T-helper 17 cell (primary cell): Measurements from ENCODE around the gene C14orf132. TPM values are rescaled to one million over a fixed set of nuclear protein-coding genes. Genes with fewer than 3 reads are reported as not detected.

ENCODE experiments used
- ATAC-seq: fragments of 150-1000 bp; cut with Tn5 transposase; 2 replicates; pipeline ENCODE4 v1.10.0; 2021; ENCODE audit warnings: mild to moderate bottlenecking, moderate library complexity
- DNase-seq, 3 donors: peaks; one replicate each; pipeline versions ENCODE4 v3.0.0 to v3.0.0-alpha.2; 2020 to 2021
- H3K9me3 ChIP-seq: one replicate; pipeline ENCODE4 v1.7.0; 2013; ENCODE audit warnings: low read length, mild to moderate bottlenecking; ENCODE audit not compliant: control insufficient read depth, poor library complexity, severe bottlenecking
- H3K27ac Mint-ChIP-seq: one replicate; pipeline ENCODE4 v1.8.0; 2022; ENCODE audit warnings: mild to moderate bottlenecking, moderate library complexity, mixed read lengths
- H3K27me3 Mint-ChIP-seq: one replicate; pipeline ENCODE4 v1.8.0; 2022; ENCODE audit warnings: mixed read lengths
- H3K36me3 Mint-ChIP-seq: one replicate; pipeline ENCODE4 v1.8.0; 2022; ENCODE audit warnings: low read depth, mixed read lengths
- H3K4me1 Mint-ChIP-seq: one replicate; pipeline ENCODE4 v1.8.0; 2022; ENCODE audit warnings: mild to moderate bottlenecking, mixed read lengths
- H3K4me3 Mint-ChIP-seq: one replicate; pipeline ENCODE4 v1.8.0; 2022; ENCODE audit warnings: mild to moderate bottlenecking, moderate library complexity, mixed read lengths
- total RNA-seq, 4 donors: library from RNA in 2 of 4; stranded (reverse) in 2 of 4; gene quantifications; one replicate each; pipeline ENCODE4 v1.2.3 and lab custom pipeline; 2022 to 2026

Gene C14orf132
- total RNA-seq, 2 donors from 2014 or later: 1.7 to 2.8 TPM

DNA sequence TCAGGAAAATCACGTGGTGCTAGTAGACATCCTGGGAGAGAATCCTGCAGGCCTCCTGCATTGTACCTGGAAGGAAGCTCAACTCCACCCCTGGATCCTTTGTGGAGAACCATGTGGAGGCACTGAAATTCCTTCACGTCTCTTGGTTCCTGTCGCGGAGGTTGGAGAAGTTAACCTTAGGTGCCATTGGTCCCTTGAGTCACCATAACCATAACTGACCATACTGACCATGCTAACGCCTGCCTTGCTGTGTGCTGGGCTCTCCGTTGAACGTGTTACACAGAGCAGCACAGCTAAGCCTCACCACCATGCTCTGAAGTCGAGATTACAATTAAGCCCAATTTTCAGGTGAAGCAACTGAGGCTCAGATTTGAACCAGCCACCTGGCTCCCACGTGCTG, 18.6 kb downstream of the C14orf132 start:
- Mint-ChIP-seq H3K4me1 (no peaks in the 10 kb centered on the region), H3K36me3 (peaks cover 6% of the 10 kb centered on the region), H3K27me3 (peaks cover 46% of the 10 kb centered on the region), H3K4me3 (no peak overlapping the region), H3K27ac (no peak overlapping the region)
- H3K9me3 ChIP-seq: no peaks in the 10 kb centered on the region
- ATAC-seq (no peak), DNase-seq (no peak)

DNA sequence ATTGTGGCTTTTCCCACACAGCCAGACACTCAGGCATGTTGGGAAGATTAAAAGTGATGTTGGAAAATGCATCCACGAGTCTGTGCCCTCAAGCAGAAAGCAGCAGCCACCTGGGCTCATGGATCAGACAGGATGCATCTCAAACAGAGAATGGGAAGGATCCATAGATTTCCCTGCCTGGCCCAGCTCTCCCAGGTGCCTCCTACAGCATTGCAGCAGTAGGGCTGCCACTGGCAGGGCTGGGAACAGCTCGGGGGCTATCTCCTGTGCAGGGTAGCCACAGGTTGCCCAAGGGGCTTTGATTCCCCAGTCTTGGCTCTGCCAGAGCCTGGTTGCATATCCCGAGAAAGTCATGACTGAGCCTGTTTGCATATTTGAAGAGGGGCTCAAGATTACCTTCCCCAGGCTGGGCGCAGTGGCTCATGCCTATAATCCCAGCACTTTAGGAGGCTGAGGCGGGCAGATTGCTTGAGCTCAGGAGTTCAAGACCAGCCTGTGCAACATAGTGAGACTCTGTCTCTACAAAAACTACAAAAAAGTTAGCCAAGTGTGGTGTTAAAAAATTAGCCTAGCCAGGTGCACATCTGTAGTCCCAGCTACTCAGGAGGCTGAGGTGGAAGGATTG, 19.5 kb downstream of the C14orf132 start:
- Mint-ChIP-seq H3K27ac (no peak overlapping the region), H3K4me3 (no peak overlapping the region), H3K27me3 (peaks cover 50% of the 10 kb centered on the region), H3K36me3 (peaks cover 6% of the 10 kb centered on the region), H3K4me1 (no peaks in the 10 kb centered on the region)
- no peaks in the 10 kb centered on the region for H3K9me3 ChIP-seq
- DNase-seq (no peak), ATAC-seq (no peak)

DNA sequence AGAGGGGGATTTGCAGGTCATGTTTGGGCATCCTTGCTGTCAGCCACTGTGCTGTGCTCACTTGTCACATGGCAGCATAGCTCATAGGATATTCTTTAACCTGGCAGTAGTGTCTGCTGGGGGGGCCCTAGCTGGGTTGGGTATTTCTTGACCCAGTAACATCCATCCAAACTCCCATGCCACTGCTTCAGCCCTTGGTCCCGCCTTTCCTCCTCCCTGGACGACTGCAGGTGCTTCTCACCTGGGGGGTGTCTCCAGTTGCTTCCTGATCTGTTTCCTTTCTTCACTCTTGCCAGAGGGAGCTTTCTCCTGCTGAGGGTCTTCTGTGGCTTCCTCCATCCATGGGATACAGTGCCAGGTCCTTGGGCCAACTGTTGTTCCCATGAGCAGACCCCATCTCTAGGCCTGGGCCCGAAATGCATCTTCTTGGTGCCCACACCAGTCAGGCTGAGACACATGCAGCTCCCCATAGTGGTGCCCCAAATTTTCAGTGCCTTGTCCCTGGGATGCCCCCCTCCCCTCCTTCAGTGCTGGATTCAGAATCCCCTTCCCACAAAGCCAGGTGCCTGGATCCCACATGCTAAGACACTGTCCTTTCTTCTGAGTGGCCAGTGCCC, 20.5 kb downstream of the C14orf132 start:
- Mint-ChIP-seq H3K27me3 (peaks cover 49% of the 10 kb centered on the region), H3K27ac (no peak overlapping the region), H3K4me1 (no peaks in the 10 kb centered on the region), H3K4me3 (no peak overlapping the region), H3K36me3 (peaks cover 6% of the 10 kb centered on the region)
- DNase-seq: no peak
- no peaks in the 10 kb centered on the region for H3K9me3 ChIP-seq
- ATAC-seq: no peak

DNA sequence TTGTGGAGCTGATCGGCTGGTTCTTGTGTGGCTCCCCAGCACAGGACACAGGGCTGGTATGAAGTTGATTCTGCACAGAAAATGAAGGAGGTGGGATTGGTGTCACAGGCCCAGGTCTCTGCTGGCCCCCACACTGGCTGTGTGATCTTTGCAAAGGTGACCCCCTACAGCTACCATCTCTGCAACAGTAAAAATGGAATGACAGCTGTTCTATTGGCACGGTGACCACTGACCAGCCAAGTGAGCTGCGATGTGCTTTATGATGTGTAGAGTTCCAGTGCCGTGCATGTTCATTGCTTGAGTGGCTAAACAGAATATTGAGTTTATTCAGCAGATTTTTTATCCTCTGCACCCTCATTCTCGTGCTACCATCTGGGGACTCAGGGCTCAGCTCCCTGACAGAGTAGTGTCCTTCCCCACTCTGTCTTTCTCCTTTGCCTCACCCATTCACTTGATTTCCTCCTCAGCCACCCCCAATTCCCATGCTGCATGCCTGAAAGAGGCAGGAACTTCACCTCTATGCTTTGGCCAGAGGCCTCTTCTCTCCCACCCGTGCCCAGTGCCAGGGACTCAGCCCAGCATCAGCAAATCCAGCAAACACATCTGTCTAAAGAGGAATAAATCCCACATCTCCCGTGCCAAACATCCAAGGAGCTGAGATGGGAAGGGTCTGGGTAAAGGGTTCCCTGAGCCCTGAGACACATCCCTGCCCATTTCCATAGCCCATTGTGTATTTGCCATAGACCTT, 21.2 kb downstream of the C14orf132 start:
- no peaks in the 10 kb centered on the region for H3K9me3 ChIP-seq
- H3K27ac Mint-ChIP-seq: no peak overlapping the region
- DNase-seq: no peak
- no peak overlapping the region for H3K4me3 Mint-ChIP-seq
- no peaks in the 10 kb centered on the region for H3K4me1 Mint-ChIP-seq
- H3K36me3 Mint-ChIP-seq: peaks cover 6% of the 10 kb centered on the region
- ATAC-seq: no peak
- H3K27me3 Mint-ChIP-seq: peaks cover 48% of the 10 kb centered on the region

DNA sequence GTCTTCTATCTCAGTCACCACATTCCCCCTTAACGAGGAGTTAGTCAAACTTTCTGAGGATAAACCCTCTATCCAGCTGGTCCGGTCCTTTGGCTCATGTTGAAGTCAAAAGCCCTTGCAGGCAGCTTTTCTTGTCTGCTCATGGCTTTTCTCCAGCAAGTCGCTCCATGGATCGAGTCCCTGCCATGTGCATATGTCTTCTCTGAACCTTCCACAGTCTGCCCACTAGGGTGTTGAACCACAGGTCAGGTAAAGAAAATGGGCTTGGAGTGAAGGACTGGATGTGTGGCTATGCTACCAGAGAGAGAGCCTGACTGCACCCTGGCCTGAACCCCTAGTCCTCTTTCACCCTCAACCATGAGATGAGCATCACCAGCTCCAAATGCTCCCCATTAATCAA, 22.8 kb downstream of the C14orf132 start:
- Mint-ChIP-seq H3K4me3 (no peak overlapping the region), H3K36me3 (peaks cover 6% of the 10 kb centered on the region), H3K4me1 (no peaks in the 10 kb centered on the region), H3K27me3 (peaks cover 46% of the 10 kb centered on the region), H3K27ac (no peak overlapping the region)
- ATAC-seq: no peak
- no peak for DNase-seq
- H3K9me3 ChIP-seq: no peaks in the 10 kb centered on the region

DNA sequence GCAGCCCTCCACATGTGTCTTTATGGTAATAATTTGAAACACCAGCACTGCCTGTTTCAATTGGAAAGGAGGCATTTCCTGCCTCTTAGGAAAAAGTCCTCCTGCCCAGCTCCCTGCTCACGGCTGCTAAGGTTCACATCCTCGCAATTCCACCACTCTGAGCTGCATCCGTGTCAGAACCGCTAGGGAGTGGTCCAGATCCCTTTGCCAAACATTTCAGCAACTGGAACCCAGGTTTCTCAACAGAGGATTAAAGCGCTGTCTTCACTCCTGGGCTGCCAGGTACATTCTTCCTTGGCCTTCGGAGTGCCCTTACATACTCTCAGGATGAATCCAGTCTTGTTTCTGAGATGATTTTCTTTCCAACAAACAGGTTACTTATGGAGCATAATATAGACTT, 23.3 kb downstream of the C14orf132 start:
- no peaks in the 10 kb centered on the region for H3K9me3 ChIP-seq

DNA sequence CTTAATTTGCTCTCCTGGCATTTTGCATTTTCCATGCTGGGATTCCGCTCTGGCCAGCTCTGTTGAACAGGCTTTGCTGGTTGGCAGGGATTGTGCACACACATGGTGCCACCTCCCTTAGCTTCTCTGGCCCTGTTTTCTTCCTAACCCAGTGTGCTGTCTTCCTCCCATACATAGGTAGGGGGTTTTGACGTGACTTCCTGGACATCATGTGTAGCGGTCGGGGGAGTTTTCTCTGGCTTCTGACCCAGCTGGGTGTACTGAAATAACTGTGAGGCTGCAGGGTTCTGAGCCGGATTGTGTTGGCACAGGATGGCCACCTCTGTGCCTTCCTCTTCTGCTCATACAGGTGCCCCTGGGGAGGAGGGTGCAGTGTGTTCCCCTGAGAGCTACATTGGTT, 25.7 kb downstream of the C14orf132 start:
- H3K9me3 ChIP-seq: no peaks in the 10 kb centered on the region
- no peaks in the 10 kb centered on the region for H3K4me1 Mint-ChIP-seq
- H3K27me3 Mint-ChIP-seq: peaks cover 33% of the 10 kb centered on the region
- no peak overlapping the region for H3K27ac Mint-ChIP-seq
- no peaks in the 10 kb centered on the region for H3K36me3 Mint-ChIP-seq
- ATAC-seq: no peak
- peak overlapping the region; percentile 3 for H3K4me3 Mint-ChIP-seq
- DNase-seq: no peak

More for the DNA sequence above, 23.3 kb downstream of the C14orf132 start:
- no peaks in the 10 kb centered on the region for H3K4me1 Mint-ChIP-seq
- peaks cover 6% of the 10 kb centered on the region for H3K36me3 Mint-ChIP-seq
- DNase-seq (no peak), ATAC-seq (no peak)
- peaks cover 48% of the 10 kb centered on the region for H3K27me3 Mint-ChIP-seq
- H3K27ac Mint-ChIP-seq: no peak overlapping the region
- H3K4me3 Mint-ChIP-seq: no peak overlapping the region

DNA sequence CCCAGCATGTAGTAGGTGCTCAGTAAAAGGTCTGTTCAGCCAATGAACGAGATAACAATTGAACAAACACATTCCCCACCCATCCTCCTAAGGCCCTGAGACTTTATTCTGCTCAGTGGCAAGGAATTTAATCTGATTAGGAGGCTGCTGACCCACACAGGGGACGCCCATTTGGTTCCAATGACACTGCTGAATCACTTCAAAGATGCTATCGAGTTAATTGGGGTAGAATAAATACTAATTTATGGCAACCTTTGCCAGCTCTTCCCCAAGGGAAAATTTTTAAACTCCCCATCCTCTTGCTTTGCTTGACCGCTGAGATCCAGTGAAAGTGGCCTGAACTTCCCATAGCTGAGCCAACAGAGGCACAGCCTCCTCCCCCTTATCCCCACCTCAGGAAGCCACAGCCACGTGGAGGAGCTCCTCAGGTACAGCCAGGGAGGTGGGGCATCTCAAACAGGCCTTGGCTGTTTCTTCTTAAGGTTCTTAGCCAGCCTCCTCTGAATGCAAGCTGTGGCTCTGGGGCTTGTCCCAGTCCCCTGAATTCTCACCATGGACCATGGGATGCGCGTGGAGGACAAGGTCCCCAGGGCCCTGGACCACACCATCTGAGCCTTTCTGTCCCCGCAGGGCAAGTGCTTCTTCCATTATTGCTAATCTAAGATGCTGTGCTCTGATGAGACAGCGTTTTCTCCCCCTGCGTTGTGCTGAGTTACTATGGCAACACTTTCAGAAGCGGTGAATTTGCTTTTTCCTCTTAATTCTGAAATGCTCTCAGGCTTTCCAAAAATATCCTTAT, 26.7 kb downstream of the C14orf132 start:
- no peak for ATAC-seq
- H3K27ac Mint-ChIP-seq: no peak overlapping the region

DNA sequence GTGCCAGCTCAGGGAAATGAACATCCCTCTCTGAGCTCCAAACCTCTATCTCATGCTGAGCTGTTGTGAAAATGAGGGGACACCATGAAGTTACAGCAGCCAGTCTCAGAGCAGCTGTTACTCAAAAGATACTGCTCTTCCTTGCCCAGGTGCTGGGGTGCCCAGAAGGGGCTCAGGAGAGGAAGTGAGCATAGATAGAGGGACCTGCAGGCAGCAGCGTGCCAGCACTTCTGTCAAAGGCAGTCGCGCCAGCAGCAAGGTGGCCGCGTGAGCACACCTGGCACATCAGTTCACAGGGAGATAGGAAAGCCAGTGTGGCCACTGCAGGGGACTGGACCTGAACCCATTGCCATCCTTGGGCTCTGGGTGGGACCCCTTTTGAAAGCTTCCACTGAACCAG, 27.8 kb downstream of the C14orf132 start:
- no peak for DNase-seq
- H3K4me3 Mint-ChIP-seq: no peak overlapping the region
- peak overlapping the region; percentile 72 for H3K27ac Mint-ChIP-seq
- no peaks in the 10 kb centered on the region for H3K9me3 ChIP-seq
- H3K36me3 Mint-ChIP-seq: no peaks in the 10 kb centered on the region
- H3K4me1 Mint-ChIP-seq: no peaks in the 10 kb centered on the region
- ATAC-seq: no peak
- H3K27me3 Mint-ChIP-seq: peaks cover 22% of the 10 kb centered on the region

More for the DNA sequence above, 26.7 kb downstream of the C14orf132 start:
- Mint-ChIP-seq H3K36me3 (no peaks in the 10 kb centered on the region), H3K4me3 (no peak overlapping the region), H3K4me1 (no peaks in the 10 kb centered on the region), H3K27me3 (peaks cover 26% of the 10 kb centered on the region)
- H3K9me3 ChIP-seq: no peaks in the 10 kb centered on the region
- no peak for DNase-seq

DNA sequence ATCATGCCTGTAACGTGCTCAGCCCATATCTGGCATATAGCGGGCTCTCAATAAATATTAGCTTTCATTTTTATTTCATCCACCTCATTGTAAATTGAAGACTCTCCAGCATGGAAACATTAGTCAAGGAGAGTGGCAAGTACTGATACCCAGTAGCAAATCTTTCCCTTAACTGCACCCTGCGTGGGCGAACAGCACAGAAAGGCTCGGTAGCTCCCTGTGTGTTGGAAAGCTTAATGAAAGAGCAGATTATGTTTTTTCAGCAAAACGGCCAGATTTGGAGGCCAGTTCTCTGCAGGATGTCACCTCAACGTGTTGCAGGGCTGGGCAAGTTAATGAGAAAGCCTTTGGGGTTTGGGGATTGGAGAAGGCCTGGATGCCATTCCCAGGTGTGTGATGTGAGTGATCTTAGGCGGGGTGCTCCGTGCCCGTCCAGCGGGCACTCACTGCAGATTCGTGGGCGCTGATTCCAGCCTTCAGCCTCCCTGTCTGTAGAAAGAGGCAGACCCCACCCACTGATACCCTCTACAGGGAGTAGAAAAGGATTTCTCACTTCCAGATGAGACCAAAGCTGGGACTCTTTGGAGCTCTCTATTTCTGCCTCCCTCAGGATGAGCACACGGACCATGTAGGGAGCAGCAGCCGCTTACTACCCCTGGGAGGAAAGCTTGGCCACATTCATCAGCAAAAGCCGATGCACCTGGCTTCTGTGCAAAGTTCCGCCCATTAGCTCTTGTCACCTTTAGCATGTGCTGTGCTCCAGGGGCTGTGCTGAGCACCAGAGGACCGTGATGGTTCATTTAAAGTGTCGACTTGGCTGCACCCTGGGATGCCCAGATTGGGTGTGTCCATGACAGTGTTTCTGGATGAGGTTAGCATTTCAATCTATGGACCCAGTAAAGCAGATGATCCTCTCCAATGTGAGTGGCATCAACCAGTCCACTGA, 29.1 kb downstream of the C14orf132 start:
- H3K9me3 ChIP-seq: no peaks in the 10 kb centered on the region
- no peak for DNase-seq
- no peaks in the 10 kb centered on the region for H3K36me3 Mint-ChIP-seq
- H3K4me1 Mint-ChIP-seq: no peaks in the 10 kb centered on the region
- H3K27ac Mint-ChIP-seq: no peak overlapping the region
- no peak overlapping the region for H3K4me3 Mint-ChIP-seq
- ATAC-seq: no peak
- H3K27me3 Mint-ChIP-seq: peaks cover 11% of the 10 kb centered on the region

DNA sequence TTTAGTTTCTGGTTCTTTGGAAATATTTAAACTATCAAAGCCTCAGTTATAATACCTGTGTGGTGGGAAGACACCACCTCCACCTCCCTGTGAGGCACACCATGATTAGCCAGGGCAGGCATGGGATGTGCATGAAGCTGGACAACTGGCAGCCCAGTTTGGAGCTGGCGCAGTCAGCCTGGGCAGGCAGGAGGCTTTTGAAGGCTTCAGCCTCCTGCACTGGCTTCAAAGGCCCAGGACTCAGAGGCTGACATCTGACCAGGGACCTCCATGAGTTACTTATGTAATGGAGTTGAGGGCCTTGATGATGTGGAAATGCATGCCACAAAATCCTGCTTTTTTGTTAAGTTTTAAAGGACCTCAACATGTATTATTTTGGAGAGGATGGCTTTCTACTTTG, 30.3 kb downstream of the C14orf132 start:
- ATAC-seq: no peak
- DNase-seq: no peak
- no peak overlapping the region for H3K27ac Mint-ChIP-seq
- H3K4me3 Mint-ChIP-seq: no peak overlapping the region
- peaks cover 11% of the 10 kb centered on the region for H3K27me3 Mint-ChIP-seq
- H3K36me3 Mint-ChIP-seq: no peaks in the 10 kb centered on the region
- H3K4me1 Mint-ChIP-seq: no peaks in the 10 kb centered on the region
- no peaks in the 10 kb centered on the region for H3K9me3 ChIP-seq

DNA sequence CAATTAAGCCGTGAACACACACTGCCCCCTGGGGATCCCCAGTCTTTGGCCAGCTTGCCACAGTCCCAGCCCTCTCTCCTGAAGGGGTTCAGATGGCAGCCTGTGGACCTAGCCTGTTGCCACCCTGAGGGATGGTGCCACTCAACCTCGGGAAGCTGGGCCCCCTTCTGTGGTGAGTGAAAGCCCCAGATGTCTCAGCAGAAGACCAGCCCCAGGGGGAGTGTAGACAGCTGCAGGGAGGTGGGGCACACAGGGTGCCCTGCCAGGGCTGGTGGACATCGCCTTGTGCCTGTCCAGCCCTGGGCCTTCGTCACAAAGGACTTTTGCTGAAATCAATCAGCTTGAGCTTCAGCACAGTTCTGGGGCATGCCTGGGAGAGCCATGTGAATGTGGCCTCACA, 32.4 kb downstream of the C14orf132 start:
- no peak for DNase-seq
- Mint-ChIP-seq H3K27me3 (peaks cover 10% of the 10 kb centered on the region), H3K4me3 (no peak overlapping the region), H3K27ac (no peak overlapping the region), H3K36me3 (no peaks in the 10 kb centered on the region), H3K4me1 (no peaks in the 10 kb centered on the region)
- no peak for ATAC-seq
- no peaks in the 10 kb centered on the region for H3K9me3 ChIP-seq
